Chondrocyte (in vitro differentiated cells): ENCODE measurements around the gene RELL1. TPM values are rescaled to one million over a fixed set of nuclear protein-coding genes. Genes with fewer than 3 reads are reported as not detected.

Experiments used
- DNase-seq: peaks from one replicate; pipeline ENCODE4 v3.0.0; 2021; ENCODE audit warnings: mixed read lengths, low spot score
- H3K27ac Mint-ChIP-seq: one replicate; pipeline ENCODE4 v1.8.0; 2021; ENCODE audit warnings: mild to moderate bottlenecking, moderate library complexity, mixed read lengths; ENCODE audit not compliant: unreplicated experiment
- H3K27me3 Mint-ChIP-seq: 2 replicates; pipeline ENCODE4 v1.8.0; 2021; ENCODE audit warnings: low read depth, mixed read lengths
- H3K36me3 Mint-ChIP-seq: 2 replicates; pipeline ENCODE4 v1.8.0; 2021; ENCODE audit warnings: low read depth, mixed read lengths
- H3K4me1 Mint-ChIP-seq: 2 replicates; pipeline ENCODE4 v1.8.0; 2021; ENCODE audit warnings: low read depth, mild to moderate bottlenecking, mixed read lengths
- H3K4me3 Mint-ChIP-seq: one replicate; pipeline ENCODE4 v1.8.0; 2021; ENCODE audit warnings: mild to moderate bottlenecking, moderate library complexity, mixed read lengths; ENCODE audit not compliant: unreplicated experiment
- H3K9me3 Mint-ChIP-seq: 2 replicates; pipeline ENCODE4 v1.8.0; 2021; ENCODE audit warnings: low read depth, mixed read lengths
- total RNA-seq: library from RNA; stranded (reverse); gene quantifications from 3 replicates; pipeline ENCODE4 v1.2.1, GENCODE V29; 2021
- TF ChIP-seq, protein P1 (sequence below): fragments of 200-600 bp; sonication (generic); IDR thresholded peaks from 2 replicates; pipeline ENCODE4 v1.5.0; 2021; ENCODE audit warnings: antibody characterized with exemption, mild to moderate bottlenecking, moderate library complexity

The RELL1 gene
- total RNA-seq, 1 donor from 2014 or later: 22.8 TPM

GRCh38 chr4:37653601-37654000 is 32.6 kb downstream of the RELL1 start:
- no peak overlapping the region for H3K4me3 Mint-ChIP-seq
- no peaks in the 10 kb centered on the region for H3K27me3 Mint-ChIP-seq
- no peak for DNase-seq
- H3K36me3 Mint-ChIP-seq: peaks cover 5% of the 10 kb centered on the region
- H3K27ac Mint-ChIP-seq: no peak overlapping the region
- peaks cover 22% of the 10 kb centered on the region for H3K9me3 Mint-ChIP-seq
- TF ChIP-seq, protein P1, sequence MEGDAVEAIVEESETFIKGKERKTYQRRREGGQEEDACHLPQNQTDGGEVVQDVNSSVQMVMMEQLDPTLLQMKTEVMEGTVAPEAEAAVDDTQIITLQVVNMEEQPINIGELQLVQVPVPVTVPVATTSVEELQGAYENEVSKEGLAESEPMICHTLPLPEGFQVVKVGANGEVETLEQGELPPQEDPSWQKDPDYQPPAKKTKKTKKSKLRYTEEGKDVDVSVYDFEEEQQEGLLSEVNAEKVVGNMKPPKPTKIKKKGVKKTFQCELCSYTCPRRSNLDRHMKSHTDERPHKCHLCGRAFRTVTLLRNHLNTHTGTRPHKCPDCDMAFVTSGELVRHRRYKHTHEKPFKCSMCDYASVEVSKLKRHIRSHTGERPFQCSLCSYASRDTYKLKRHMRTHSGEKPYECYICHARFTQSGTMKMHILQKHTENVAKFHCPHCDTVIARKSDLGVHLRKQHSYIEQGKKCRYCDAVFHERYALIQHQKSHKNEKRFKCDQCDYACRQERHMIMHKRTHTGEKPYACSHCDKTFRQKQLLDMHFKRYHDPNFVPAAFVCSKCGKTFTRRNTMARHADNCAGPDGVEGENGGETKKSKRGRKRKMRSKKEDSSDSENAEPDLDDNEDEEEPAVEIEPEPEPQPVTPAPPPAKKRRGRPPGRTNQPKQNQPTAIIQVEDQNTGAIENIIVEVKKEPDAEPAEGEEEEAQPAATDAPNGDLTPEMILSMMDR: no peak
- H3K4me1 Mint-ChIP-seq: peaks cover under 1% of the 10 kb centered on the region

GRCh38 chr4:37652747-37653527 is 33.2 kb downstream of the RELL1 start:
- H3K4me3 Mint-ChIP-seq: no peak overlapping the region
- H3K9me3 Mint-ChIP-seq: peaks cover 22% of the 10 kb centered on the region
- TF ChIP-seq, protein P1: no peak
- no peaks in the 10 kb centered on the region for H3K27me3 Mint-ChIP-seq
- peaks cover 7% of the 10 kb centered on the region for H3K4me1 Mint-ChIP-seq
- H3K36me3 Mint-ChIP-seq: peaks cover 5% of the 10 kb centered on the region
- DNase-seq: no peak
- H3K27ac Mint-ChIP-seq: no peak overlapping the region

DNA sequence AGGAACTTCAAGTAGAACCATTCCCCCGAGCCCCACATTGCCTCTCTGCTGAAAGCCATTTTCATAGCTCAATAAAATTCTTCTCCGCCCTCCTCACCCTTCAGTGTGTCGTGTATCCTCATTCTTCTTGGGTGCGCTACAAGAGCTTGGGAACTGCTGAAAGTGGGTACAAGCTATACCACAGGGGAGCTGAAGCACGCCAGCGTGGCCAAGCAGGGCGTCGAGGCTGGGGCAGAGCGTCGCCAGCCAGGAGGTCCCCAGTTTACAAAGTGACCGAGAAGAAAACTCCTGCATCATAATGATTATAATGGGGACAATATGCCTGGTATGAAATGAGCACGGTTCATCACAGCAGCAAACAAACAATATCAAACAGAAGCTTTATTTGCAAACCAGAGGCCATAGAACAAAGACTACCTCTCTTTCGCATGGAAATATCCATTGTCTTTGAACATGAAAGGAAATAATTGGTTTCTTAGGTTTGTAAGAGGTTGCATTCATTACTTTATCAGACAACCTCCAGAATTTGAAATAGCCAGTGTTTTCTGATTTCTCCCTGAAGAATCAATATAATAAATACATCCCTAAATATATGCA is 34.3 kb downstream of the RELL1 start:
- Mint-ChIP-seq H3K36me3 (peaks cover 5% of the 10 kb centered on the region), H3K27me3 (no peaks in the 10 kb centered on the region), H3K9me3 (peaks cover 20% of the 10 kb centered on the region), H3K4me3 (no peak overlapping the region), H3K4me1 (peaks cover 9% of the 10 kb centered on the region), H3K27ac (no peak overlapping the region)
- no peak for DNase-seq
- TF ChIP-seq, protein P1: no peak

DNA sequence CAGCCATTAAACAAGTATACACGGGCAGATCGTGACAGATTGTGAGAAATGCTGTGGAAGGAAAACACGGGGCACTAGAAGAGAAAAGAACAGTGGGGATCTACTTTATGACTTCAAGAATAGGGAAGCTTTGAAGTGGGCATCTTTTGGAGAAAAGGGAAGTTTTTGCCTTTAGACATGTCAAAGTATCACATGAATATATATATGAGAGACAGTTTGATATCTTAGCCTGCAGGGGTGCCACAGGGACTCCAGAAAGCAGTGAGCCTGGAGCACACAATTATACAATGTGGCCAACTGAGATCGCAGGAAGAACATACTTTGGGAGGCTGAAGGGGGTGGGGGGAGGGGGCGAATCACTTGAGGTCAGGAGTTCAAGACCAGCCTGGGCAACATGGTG is 35.7 kb downstream of the RELL1 start:
- TF ChIP-seq, protein P1: no peak
- Mint-ChIP-seq H3K4me1 (peaks cover 9% of the 10 kb centered on the region), H3K36me3 (peaks cover 3% of the 10 kb centered on the region), H3K9me3 (peaks cover 10% of the 10 kb centered on the region), H3K27ac (no peak overlapping the region), H3K4me3 (no peak overlapping the region), H3K27me3 (no peaks in the 10 kb centered on the region)
- no peak for DNase-seq

DNA sequence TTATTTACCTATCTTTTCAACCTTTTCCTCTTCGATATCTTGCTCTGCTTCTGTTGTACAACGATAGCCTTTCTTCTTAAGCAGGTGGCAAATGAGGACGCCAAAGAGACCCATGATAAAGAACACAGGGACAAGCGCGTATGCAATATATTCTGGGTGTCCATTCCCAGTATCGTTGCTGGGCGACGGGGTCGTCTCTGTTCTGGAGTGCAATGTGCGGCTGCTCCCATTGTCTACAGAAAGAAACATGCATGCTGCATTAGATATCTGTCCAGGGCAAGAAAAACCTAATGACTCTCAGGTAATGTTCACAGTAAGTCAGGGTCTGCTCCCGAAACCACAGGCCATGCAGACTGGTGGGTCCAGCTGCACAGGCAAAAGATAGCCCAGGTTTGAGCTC is 36.9 kb downstream of the RELL1 start:
- Mint-ChIP-seq H3K36me3 (peaks cover 2% of the 10 kb centered on the region), H3K4me1 (peaks cover 9% of the 10 kb centered on the region), H3K27me3 (no peaks in the 10 kb centered on the region), H3K9me3 (peaks cover 6% of the 10 kb centered on the region), H3K27ac (no peak overlapping the region), H3K4me3 (no peak overlapping the region)
- TF ChIP-seq, protein P1: no peak
- DNase-seq: no peak
